ENCODE results near the gene LRRFIP2. TPM values are rescaled to one million over a fixed set of nuclear protein-coding genes. Genes with fewer than 3 reads are reported as not detected.

The LRRFIP2 gene
- total RNA-seq, 2 experiments from 2014 or later: 25.9 to 30.7 TPM

GRCh38 chr3:37028329-37028728, 146.1 kb downstream of the LRRFIP2 start:
- Mint-ChIP-seq H3K27ac (no peak overlapping the region), H3K36me3 (peaks cover 61% of the 10 kb centered on the region), H3K9me3 (no peaks in the 10 kb centered on the region), H3K27me3 (no peaks in the 10 kb centered on the region), H3K4me3 (no peak overlapping the region), H3K4me1 (ENCODE audit: low read depth) (peaks cover 6% of the 10 kb centered on the region)
- CTCF ChIA-PET: interaction anchor here (0.6 kb wide), 1 partner anchor 70 kb away, joined by 3 read pairs; no protein-coding TSS in a partner anchor
- intact Hi-C loops (cut with micrococcal nuclease): no loop called here
- POLR2A ChIA-PET: interaction anchor here (0.7 kb wide), 1 partner anchor 35 kb away, joined by 3 read pairs; the partner anchor contains the start of gene MLH1
- no peak for DNase-seq

- no peaks in the 10 kb centered on the region for H3K27me3 Mint-ChIP-seq
- H3K4me1 Mint-ChIP-seq (ENCODE audit: low read depth): peaks cover 6% of the 10 kb centered on the region
- DNase-seq: no peak
- ChIA-PET CTCF (no interaction called here), POLR2A (no interaction called here)
- no peak overlapping the region for H3K27ac Mint-ChIP-seq
- H3K36me3 Mint-ChIP-seq: peaks cover 55% of the 10 kb centered on the region
- intact Hi-C loops (cut with micrococcal nuclease): no loop called here
- H3K9me3 Mint-ChIP-seq: no peaks in the 10 kb centered on the region
- H3K4me3 Mint-ChIP-seq: no peak overlapping the region
These were observed 147.5 kb downstream of the LRRFIP2 start for GRCh38 chr3:37026851-37027250.

- Mint-ChIP-seq H3K4me3 (no peak overlapping the region), H3K9me3 (no peaks in the 10 kb centered on the region), H3K4me1 (ENCODE audit: low read depth) (peaks cover 6% of the 10 kb centered on the region), H3K36me3 (peaks cover 55% of the 10 kb centered on the region), H3K27me3 (no peaks in the 10 kb centered on the region), H3K27ac (no peak overlapping the region)
- CTCF ChIA-PET: interaction anchor here (1.2 to 2.4 kb wide), 2 partner anchors 8 to 187 kb away, joined by 4 to 27 read pairs; no protein-coding TSS in a partner anchor
- POLR2A ChIA-PET: no interaction called here
- DNase-seq: no peak
- intact Hi-C loops (cut with micrococcal nuclease): no loop called here
These were observed 148.6 kb downstream of the LRRFIP2 start for GRCh38 chr3:37025561-37026335.

GRCh38 chr3:37024820-37025405, 149.5 kb downstream of the LRRFIP2 start:
- intact Hi-C loops (cut with micrococcal nuclease): loop anchor here (1.0 kb wide), 1 partner anchor 188 kb away; no protein-coding TSS in a partner anchor
- ChIA-PET POLR2A (interaction anchor here (1.0 kb wide), 1 partner anchor 31 kb away, joined by 4 read pairs; the partner anchor contains the start of gene MLH1), CTCF (interaction anchor here (0.6 to 2.4 kb wide), 13 partner anchors 9 to 255 kb away, joined by 3 to 27 read pairs (median 3); partner anchors contain the start of gene LRRFIP2)
- Mint-ChIP-seq H3K27ac (peak overlapping the region; percentile 31), H3K9me3 (no peaks in the 10 kb centered on the region), H3K27me3 (no peaks in the 10 kb centered on the region), H3K36me3 (peaks cover 61% of the 10 kb centered on the region), H3K4me1 (ENCODE audit: low read depth) (peaks cover 6% of the 10 kb centered on the region), H3K4me3 (no peak overlapping the region)
- DNase-seq: no peak

GRCh38 chr3:37024092-37024491, 150.3 kb downstream of the LRRFIP2 start:
- Mint-ChIP-seq H3K27me3 (no peaks in the 10 kb centered on the region), H3K4me3 (no peak overlapping the region), H3K9me3 (no peaks in the 10 kb centered on the region), H3K36me3 (peaks cover 66% of the 10 kb centered on the region), H3K4me1 (ENCODE audit: low read depth) (peaks cover 6% of the 10 kb centered on the region), H3K27ac (no peak overlapping the region)
- ChIA-PET POLR2A (interaction anchor here (1.0 kb wide), 1 partner anchor 31 kb away, joined by 4 read pairs; the partner anchor contains the start of gene MLH1), CTCF (interaction anchor here (0.7 to 2.4 kb wide), 10 partner anchors 10 to 256 kb away, joined by 3 to 27 read pairs (median 3); partner anchors contain the start of gene LRRFIP2)
- DNase-seq: no peak
- intact Hi-C loops (cut with micrococcal nuclease): loop anchor here (1.0 kb wide), 1 partner anchor 189 kb away; no protein-coding TSS in a partner anchor

- intact Hi-C loops (cut with micrococcal nuclease): no loop called here
- Mint-ChIP-seq H3K9me3 (no peaks in the 10 kb centered on the region), H3K27me3 (no peaks in the 10 kb centered on the region), H3K4me3 (no peak overlapping the region), H3K4me1 (ENCODE audit: low read depth) (no peaks in the 10 kb centered on the region), H3K36me3 (peaks cover 71% of the 10 kb centered on the region), H3K27ac (no peak overlapping the region)
- ChIA-PET POLR2A (no interaction called here), CTCF (no interaction called here)
- no peak for DNase-seq
These were observed 156.7 kb downstream of the LRRFIP2 start for GRCh38 chr3:37017683-37018082.

GRCh38 chr3:37016903-37017302, 157.5 kb downstream of the LRRFIP2 start:
- Mint-ChIP-seq H3K27me3 (no peaks in the 10 kb centered on the region), H3K4me3 (no peak overlapping the region), H3K4me1 (ENCODE audit: low read depth) (no peaks in the 10 kb centered on the region), H3K27ac (no peak overlapping the region), H3K36me3 (peaks cover 72% of the 10 kb centered on the region), H3K9me3 (no peaks in the 10 kb centered on the region)
- no peak for DNase-seq
- ChIA-PET POLR2A (no interaction called here), CTCF (no interaction called here)
- intact Hi-C loops (cut with micrococcal nuclease): no loop called here

- CTCF ChIA-PET: no interaction called here
These were observed 158.7 kb downstream of the LRRFIP2 start for GRCh38 chr3:37015642-37016041.

GRCh38 chr3:37014620-37015019, 159.8 kb downstream of the LRRFIP2 start:
- H3K4me3 Mint-ChIP-seq: no peak overlapping the region
- no peak for DNase-seq
- H3K4me1 Mint-ChIP-seq (ENCODE audit: low read depth): no peaks in the 10 kb centered on the region
- H3K27me3 Mint-ChIP-seq: no peaks in the 10 kb centered on the region
- H3K36me3 Mint-ChIP-seq: peaks cover 60% of the 10 kb centered on the region
- POLR2A ChIA-PET: no interaction called here
- no peaks in the 10 kb centered on the region for H3K9me3 Mint-ChIP-seq
- intact Hi-C loops (cut with micrococcal nuclease): no loop called here
- CTCF ChIA-PET: interaction anchor here (1.4 kb wide), 1 partner anchor 10 kb away, joined by 4 read pairs; no protein-coding TSS in a partner anchor
- H3K27ac Mint-ChIP-seq: no peak overlapping the region

More at GRCh38 chr3:37015642-37016041, 158.7 kb downstream of the LRRFIP2 start:
- intact Hi-C loops (cut with micrococcal nuclease): no loop called here
- DNase-seq: no peak
- Mint-ChIP-seq H3K36me3 (peaks cover 70% of the 10 kb centered on the region), H3K4me1 (ENCODE audit: low read depth) (no peaks in the 10 kb centered on the region), H3K27ac (no peak overlapping the region), H3K4me3 (no peak overlapping the region), H3K9me3 (no peaks in the 10 kb centered on the region), H3K27me3 (no peaks in the 10 kb centered on the region)
- POLR2A ChIA-PET: interaction anchor here (0.6 kb wide), 1 partner anchor 14 kb away, joined by 3 read pairs; no protein-coding TSS in a partner anchor

Other genes starting within 250 kb of the LRRFIP2 start
- gene TRANK1, start 229.5 kb downstream of the LRRFIP2 start, total RNA-seq: 10 to 100 TPM; 11.7 to 17.1 TPM
- gene EPM2AIP1, start 181.5 kb downstream of the LRRFIP2 start, total RNA-seq: 10 to 100 TPM; 11.7 to 16.7 TPM
- 100 to 1,000 TPM in 1 of 2 experiments, 10 to 100 TPM in 1; 85.8 to 102 TPM for gene MLH1, start 181.1 kb downstream of the LRRFIP2 start, total RNA-seq
- gene GOLGA4, start 68.7 kb upstream of the LRRFIP2 start, total RNA-seq: 10 to 100 TPM; 32.3 to 34.3 TPM